Measurements from ENCODE around the gene SLC23A2. TPM values are rescaled to one million over a fixed set of nuclear protein-coding genes. Genes with fewer than 3 reads are reported as not detected.

SLC23A2 gene
- total and polyA plus RNA-seq, 7 donors, result 0.60 to 15.2 (median 10.9) TPM

DNA sequence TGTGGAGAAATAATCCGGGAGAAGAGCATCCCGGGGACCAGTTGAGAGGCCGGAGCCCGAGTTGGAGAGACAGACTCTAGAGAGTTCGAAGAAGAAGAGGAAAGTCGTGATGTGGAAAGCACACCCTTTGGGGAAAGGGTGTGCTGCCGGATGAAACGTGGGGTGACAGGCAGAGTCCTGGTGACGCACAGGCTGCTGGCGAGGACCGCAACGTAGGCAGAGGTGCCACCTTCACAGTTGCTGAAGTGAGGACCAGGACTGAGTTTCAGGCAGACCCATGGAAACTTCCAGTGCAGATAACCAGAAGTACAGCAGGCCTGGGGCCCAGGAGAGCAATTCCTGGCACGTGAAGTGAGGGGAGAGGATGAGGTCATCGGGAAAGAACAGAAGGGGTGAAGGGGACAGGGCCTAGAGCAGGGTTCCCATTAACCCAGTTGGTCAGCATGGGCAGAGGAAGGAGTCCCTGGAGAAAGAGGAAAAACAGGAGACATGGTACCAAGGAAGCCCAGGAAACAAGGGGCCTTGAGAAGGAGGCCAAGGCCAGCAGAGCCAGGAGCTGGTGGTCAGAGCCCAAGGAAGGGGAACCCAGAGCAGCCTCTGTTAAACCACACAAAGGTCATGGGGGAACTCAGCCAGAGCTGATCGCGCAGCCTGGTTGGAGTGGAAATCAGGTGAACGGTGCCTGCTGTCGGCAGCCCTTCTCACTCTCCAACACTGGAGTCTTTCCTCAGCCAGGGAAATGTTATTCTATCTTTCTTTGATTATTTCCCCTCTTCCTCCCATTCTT, 195.5 kb downstream of the SLC23A2 start:
- Histone ChIP-seq H3K36me3 (peaks cover 0 to 8% (median under 1%) of the 10 kb centered on the region in 4 donors), H3K4me1 (peaks cover 0 to 20% (median 0%) of the 10 kb centered on the region in 4 donors), H3K4me3 (no peak overlapping the region), H3K27ac (peak overlapping the region in 1 of 4 donors; percentile 21), H3K9me3 (no peaks in the 10 kb centered on the region), H3K27me3 (no peaks in the 10 kb centered on the region)
- 83 to 92% methylated on average over 18 of the region's 18 CpGs for WGBS, 2 donors
- DNase-seq, result no peak
- intact Hi-C loops (cut with DNase I), result no loop called here
- TF ChIP-seq POLR2A (IDR thresholded peaks at IDR 0.05) (no peak), EP300 (IDR thresholded peaks at IDR 0.05) (no peak), POLR2AphosphoS5 (IDR thresholded peaks at IDR 0.05) (no peak)
- TF ChIP-seq, protein P1, sequence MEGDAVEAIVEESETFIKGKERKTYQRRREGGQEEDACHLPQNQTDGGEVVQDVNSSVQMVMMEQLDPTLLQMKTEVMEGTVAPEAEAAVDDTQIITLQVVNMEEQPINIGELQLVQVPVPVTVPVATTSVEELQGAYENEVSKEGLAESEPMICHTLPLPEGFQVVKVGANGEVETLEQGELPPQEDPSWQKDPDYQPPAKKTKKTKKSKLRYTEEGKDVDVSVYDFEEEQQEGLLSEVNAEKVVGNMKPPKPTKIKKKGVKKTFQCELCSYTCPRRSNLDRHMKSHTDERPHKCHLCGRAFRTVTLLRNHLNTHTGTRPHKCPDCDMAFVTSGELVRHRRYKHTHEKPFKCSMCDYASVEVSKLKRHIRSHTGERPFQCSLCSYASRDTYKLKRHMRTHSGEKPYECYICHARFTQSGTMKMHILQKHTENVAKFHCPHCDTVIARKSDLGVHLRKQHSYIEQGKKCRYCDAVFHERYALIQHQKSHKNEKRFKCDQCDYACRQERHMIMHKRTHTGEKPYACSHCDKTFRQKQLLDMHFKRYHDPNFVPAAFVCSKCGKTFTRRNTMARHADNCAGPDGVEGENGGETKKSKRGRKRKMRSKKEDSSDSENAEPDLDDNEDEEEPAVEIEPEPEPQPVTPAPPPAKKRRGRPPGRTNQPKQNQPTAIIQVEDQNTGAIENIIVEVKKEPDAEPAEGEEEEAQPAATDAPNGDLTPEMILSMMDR (IDR thresholded peaks at IDR 0.05), result no peak

DNA sequence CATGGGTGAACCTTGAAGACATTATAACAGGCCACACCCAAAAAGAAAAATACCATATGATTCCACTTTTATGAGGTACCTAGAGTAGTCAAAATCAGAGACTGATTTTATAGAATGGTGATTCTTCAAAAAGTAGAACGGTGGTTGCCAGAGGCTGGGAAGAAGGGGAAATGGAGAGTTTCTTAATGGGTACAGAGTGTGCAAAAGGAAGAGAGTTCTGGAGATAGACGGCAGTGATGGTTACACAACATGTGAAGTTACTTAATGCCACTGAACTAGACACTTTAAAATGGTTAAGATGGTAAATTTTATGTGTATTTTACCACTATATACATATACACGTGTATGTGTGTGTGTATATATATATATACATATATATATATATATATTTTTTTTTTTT, 198.8 kb downstream of the SLC23A2 start:
- H3K4me1 ChIP-seq, result peaks cover 0 to 9% (median 0%) of the 10 kb centered on the region in 4 donors
- H3K27ac ChIP-seq, result peak overlapping the region in 1 of 4 donors; percentile 18
- H3K27me3 ChIP-seq, result no peaks in the 10 kb centered on the region
- no peak for DNase-seq
- H3K36me3 ChIP-seq, result peaks cover 0 to 31% (median 19%) of the 10 kb centered on the region in 4 donors
- WGBS, 2 donors, result 64 to 72% methylated on average over 3 of the region's 3 CpGs
- H3K4me3 ChIP-seq, result no peak overlapping the region
- intact Hi-C loops (cut with DNase I), result no loop called here
- peak in 1 of 4 donors; percentile 4 for TF ChIP-seq EP300 (IDR thresholded peaks at IDR 0.05)
- TF ChIP-seq POLR2A (IDR thresholded peaks at IDR 0.05), result no peak
- TF ChIP-seq, protein P1 (IDR thresholded peaks at IDR 0.05), result no peak
- H3K9me3 ChIP-seq, result peaks cover 0 to 4% (median 1%) of the 10 kb centered on the region in 4 donors

Small RNA genes within 50 kb of the gene (small RNA-seq; reads per million reads assigned to genes)
- gene AL121890.1 (0 reads per million in 3 donors), gene RF00322 (0 reads per million in 3 donors)

Other genes with a start within 250 kb of the SLC23A2 start
- 10 to 100 TPM; 14.6 to 37.4 (median 17.8) TPM for gene RASSF2, start 177.9 kb downstream of the SLC23A2 start, total RNA-seq
- gene RASSF2, start 177.9 kb downstream of the SLC23A2 start, polyA plus RNA-seq, result 10 to 100 TPM in 1 of 3 donors, 1 to 10 TPM in 2; 3.6 to 19.9 (median 5.5) TPM
- gene TMEM230, start 111.6 kb upstream of the SLC23A2 start, total RNA-seq, result 100 to 1,000 TPM in 1 of 4 donors, 10 to 100 TPM in 3; 79.3 to 116 (median 94.0) TPM
- gene TMEM230, start 111.6 kb upstream of the SLC23A2 start, polyA plus RNA-seq, result 100 to 1,000 TPM in 2 of 3 donors, 10 to 100 TPM in 1; 68.7 to 145 (median 119) TPM
- gene PCNA, start 118.4 kb upstream of the SLC23A2 start, total RNA-seq, result 10 to 100 TPM; 24.6 to 54.8 (median 40.0) TPM
- 100 to 1,000 TPM in 2 of 3 donors, 10 to 100 TPM in 1; 69.7 to 145 (median 137) TPM for gene PCNA, start 118.4 kb upstream of the SLC23A2 start, polyA plus RNA-seq
- 10 to 100 TPM; 30.0 to 49.0 (median 36.8) TPM for gene CDS2, start 125.5 kb upstream of the SLC23A2 start, total RNA-seq
- 10 to 100 TPM in 1 of 3 donors, 1 to 10 TPM in 2; 1.8 to 15.7 (median 6.7) TPM for gene CDS2, start 125.5 kb upstream of the SLC23A2 start, polyA plus RNA-seq

Measured in sigmoid colon (tissue), 7 donors.